ENCODE results near the gene HIPK2.

DNA sequence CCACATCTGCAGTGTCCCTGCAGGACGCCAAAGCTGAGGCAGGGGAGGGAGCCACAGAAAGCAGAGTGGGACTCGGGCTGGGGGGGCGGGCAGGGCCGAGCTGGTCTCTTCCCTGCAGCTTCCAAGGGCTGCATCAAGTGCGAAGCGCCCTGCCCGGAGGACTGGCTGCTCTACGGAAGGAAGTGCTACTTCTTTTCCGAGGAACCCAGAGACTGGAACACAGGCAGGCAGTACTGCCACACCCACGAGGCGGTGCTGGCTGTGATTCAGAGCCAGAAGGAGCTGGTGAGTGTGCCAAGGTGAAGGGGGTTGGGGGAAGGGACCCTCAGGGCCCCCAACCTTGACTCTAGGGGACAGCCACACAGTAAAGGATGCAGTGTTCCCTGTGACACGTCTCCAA lies 237.6 kb downstream of the HIPK2 start:
- TF ChIP-seq, protein P1, sequence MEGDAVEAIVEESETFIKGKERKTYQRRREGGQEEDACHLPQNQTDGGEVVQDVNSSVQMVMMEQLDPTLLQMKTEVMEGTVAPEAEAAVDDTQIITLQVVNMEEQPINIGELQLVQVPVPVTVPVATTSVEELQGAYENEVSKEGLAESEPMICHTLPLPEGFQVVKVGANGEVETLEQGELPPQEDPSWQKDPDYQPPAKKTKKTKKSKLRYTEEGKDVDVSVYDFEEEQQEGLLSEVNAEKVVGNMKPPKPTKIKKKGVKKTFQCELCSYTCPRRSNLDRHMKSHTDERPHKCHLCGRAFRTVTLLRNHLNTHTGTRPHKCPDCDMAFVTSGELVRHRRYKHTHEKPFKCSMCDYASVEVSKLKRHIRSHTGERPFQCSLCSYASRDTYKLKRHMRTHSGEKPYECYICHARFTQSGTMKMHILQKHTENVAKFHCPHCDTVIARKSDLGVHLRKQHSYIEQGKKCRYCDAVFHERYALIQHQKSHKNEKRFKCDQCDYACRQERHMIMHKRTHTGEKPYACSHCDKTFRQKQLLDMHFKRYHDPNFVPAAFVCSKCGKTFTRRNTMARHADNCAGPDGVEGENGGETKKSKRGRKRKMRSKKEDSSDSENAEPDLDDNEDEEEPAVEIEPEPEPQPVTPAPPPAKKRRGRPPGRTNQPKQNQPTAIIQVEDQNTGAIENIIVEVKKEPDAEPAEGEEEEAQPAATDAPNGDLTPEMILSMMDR (optimal IDR thresholded peaks at IDR 0.05 in 1 of 3, IDR thresholded peaks at IDR 0.05 in 1 of 3, conservative IDR thresholded peaks at IDR 0.05 in 1 of 3; ENCODE audit: extremely low read depth in 1 of 3, insufficient read depth in 2 of 3, low read length in 3 of 3), result no peak
- no peak for TF ChIP-seq EZH2 (IDR thresholded peaks at IDR 0.05; ENCODE audit: low read length)
